SH-SY5Y (cell line): ENCODE results near the gene COL1A2.

Experiments
- GATA2 ChIP-seq: IDR thresholded peaks from 2 replicates; pipeline ENCODE4 v1.6.1; 2011; ENCODE audit warnings: mild to moderate bottlenecking, low read depth, low read length
- GATA3 ChIP-seq: IDR thresholded peaks from 2 replicates; pipeline ENCODE4 v1.6.1; 2011; ENCODE audit warnings: low read depth, mild to moderate bottlenecking, low read length, moderate library complexity

Gene COL1A2

GRCh38 chr7:94374231-94374630 lies 20.5 kb upstream of the COL1A2 start:
- TF ChIP-seq GATA3 = no peak

- no peak for TF ChIP-seq GATA3
- TF ChIP-seq GATA2 = no peak
These were observed 19.8 kb upstream of the COL1A2 start for GRCh38 chr7:94374721-94375566.

DNA sequence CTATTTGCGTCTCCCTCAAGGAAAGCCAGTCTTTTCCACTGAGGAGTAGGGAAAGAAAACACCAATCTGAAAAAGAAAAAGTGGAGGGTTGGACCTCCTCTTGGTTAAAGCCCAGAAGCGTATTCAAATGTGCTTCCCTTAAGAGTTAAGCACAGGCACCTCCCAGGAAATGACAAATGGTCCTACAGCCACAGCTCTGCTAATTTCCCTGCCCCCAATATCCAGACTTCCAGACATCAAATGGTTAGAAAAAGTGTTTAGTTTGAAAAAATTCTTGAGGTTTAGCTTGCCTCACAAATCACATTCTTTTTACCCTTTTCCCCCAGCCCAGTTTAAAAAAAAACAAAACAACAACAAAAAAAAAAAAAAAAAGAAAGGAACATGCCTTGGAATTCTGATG lies 19.0 kb upstream of the COL1A2 start:
- TF ChIP-seq GATA2 (no peak), GATA3 (no peak)

DNA sequence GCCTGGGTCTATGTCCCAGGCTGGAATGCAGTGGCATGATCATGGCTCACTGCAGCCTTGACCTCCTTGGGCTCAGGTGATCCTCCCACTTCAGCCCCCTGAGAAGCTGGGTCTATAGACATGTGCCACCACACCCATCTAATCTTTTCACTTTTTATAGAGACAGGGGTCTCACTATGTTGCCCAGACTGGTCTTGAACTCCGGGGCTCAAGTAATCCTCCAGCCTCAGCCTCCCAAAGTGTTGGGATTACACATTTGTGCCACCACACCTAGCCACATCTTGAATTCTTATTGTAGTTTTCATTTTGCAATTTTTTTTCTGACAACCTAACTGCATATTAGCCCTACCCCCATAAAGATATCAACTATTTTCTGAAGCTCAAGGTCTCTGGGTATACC lies 18.4 kb upstream of the COL1A2 start:
- TF ChIP-seq GATA2 (no peak), GATA3 (no peak)

- TF ChIP-seq GATA2 (no peak), GATA3 (no peak)
These were observed 16.3 kb upstream of the COL1A2 start for GRCh38 chr7:94378356-94378755.

DNA sequence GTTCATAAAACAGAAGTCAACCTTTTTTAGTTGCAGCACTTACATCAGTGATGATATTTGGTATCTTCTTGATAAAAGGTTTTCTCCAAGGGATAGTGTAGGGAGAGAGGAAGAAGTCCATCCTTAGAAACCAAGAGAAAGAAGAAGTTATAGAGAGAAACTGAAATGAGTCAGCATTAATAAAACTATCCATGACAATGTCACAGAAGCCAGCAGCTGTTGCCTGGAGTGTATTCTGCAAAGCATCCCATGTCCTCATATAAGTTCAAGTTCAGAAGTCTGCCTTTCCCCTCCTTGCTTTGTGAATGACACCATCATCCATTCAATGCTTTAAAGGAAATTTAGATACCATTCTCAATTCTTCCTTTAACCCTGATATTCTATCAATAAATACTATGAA lies 14.4 kb upstream of the COL1A2 start:
- no peak for TF ChIP-seq GATA2
- TF ChIP-seq GATA3 = no peak

DNA sequence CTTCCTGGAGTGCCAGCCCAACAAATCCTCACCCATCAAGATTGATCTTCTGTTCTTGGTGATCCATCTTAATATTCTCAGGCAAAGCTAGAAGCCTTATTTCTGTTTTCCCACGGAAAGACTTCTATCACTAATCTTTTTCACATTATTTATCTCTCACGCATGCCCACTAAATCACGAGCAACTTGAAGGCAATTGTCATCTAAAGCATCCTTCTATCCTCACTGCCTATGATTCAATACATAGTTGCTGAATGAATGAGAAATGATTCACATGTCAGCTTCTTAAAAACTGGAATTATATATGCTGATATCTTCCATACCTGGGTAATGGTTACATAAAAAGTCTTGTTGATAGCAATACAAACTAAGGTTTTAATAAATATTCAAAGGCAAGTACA lies 12.6 kb upstream of the COL1A2 start:
- TF ChIP-seq GATA3 (no peak), GATA2 (no peak)

DNA sequence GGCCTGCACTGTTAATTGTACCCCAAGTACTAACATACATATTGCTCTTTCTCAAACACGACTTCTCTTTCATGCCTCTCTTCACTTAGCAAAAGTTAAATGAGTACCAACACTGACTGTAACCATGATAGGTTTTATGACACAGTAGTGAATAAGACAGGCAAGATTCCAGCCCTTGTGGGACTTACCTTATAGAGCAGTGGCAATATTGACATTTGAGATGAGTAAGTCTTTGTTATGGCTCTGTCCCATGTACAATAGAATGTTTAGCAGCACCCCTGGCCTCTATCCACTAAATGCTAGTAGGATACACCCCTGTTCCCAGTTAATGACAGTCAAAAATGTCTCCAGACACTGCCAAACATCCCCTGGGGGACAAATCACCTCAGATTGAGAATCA lies 11.9 kb upstream of the COL1A2 start:
- TF ChIP-seq GATA3 (no peak), GATA2 (no peak)

- TF ChIP-seq GATA2 = no peak
- TF ChIP-seq GATA3 = no peak
These were observed 10.4 kb upstream of the COL1A2 start for GRCh38 chr7:94384315-94384714.

DNA sequence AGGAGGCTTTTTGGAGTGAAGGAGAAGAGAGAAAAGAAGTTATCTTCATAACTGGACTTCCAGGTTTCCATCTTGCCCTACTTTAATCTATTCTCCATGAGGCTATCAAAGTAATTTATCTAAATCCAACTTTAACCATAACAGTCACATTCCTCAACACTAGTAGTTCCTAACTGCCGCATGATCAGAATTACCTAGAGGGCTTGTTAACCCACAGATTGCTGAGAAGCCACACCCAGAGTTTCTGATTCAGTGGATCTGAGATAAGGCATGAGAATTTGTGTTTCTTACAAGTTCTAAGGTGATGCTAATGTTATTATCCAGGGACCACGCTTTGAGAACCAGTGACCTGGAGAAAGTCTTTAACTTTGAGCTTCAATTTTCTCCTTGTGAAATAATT lies 8.3 kb upstream of the COL1A2 start:
- TF ChIP-seq GATA2 (no peak), GATA3 (no peak)

DNA sequence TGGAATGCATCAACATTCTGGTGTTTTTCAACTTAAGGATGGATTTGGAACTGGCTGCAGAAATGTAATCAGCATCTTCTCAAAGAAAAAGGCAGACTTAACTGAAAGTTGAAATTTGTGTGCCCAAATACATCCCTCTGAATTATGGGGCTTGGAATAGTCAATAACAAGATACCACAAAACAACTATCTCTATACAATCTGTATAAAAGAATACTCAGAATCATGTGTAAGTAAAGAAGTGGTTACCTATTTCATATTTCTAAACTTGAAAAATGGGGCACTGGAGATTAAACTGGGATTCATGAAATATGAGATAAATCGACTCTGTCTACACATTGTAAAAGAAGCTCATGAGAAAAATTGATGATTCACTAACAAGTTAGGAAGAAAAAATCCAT lies 6.2 kb upstream of the COL1A2 start:
- TF ChIP-seq GATA3 (no peak), GATA2 (no peak)

DNA sequence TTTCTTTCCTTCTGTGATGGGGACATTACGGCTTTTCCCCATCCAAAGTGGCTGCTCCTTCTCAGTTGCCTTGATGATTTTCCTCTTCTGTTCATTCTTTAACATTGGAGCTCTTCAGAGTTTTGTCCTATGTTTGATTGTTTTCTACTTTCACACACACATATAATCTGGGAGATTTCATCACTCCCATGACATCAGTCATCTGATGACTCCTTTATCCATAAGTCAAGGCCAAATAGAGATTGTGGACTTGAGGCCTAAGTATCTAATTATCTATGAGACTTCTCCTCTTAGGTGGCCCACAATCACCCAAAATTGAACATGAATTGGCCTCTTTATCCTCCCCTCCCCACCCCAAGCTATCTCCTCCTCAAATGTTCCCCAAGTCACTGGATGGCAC lies 5.3 kb upstream of the COL1A2 start:
- TF ChIP-seq GATA3 (no peak), GATA2 (no peak)

- no peak for TF ChIP-seq GATA3
- no peak for TF ChIP-seq GATA2
These were observed 2.8 kb upstream of the COL1A2 start for GRCh38 chr7:94391726-94392392.

GRCh38 chr7:94392393-94392786 lies 2.3 kb upstream of the COL1A2 start:
- TF ChIP-seq GATA3 (no peak), GATA2 (no peak)

DNA sequence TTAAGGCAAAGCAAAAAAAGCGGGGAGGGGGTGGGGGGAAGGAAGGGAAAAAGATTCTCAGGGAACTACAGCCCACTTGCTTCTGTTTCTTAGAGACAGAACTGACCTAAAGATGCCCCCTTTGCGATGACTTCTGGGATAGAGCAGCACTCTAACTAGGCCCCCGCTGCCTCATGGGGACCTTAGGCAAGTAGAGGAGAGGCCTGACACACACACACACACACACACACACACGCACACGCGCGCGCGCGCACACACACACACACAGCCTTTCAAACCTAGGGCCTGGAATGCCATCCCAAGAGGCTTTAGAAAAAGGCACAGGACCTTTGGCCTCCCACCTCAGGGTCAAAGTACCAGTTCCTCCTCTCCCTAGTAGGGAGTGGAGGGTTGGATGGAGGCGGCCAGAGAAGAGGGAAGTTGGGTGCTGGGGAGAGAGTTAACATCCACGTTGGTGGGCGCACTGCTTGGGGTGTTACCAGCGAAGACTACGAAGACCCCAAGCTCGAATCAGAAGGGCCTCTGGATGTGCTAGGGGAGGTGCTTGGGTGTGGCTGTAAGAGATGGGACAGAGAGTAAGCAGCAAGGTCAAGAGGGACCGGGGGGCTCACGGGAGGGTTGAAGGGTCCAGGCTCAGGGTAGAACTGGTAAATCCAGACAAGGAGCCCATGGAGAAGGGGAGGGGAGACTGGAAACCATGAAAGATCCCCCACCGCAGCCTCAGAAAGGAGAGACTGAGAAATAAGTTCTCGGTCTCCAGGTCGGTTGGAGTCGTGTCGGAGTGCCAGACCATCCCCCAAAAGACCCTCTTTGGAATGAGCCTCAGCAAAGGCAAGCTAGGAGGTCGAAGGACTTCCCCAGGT lies 1.2 kb upstream of the COL1A2 start:
- TF ChIP-seq GATA2 = no peak
- no peak for TF ChIP-seq GATA3

- TF ChIP-seq GATA3 = no peak
- TF ChIP-seq GATA2 = no peak
These were observed 622 bp upstream of the COL1A2 start for GRCh38 chr7:94394109-94394436.
